Coronary artery (tissue), 2 donors: ENCODE results near the gene JUNB.

Experiments used
- DNase-seq: peaks from one replicate; pipeline ENCODE4 v3.0.0-alpha.2; 2017; ENCODE audit warnings: low spot score
- H3K27ac ChIP-seq, 2 donors: fragments of 200-600 bp; sonication (generic); one replicate each; pipeline ENCODE4 v1.5.1; 2016 to 2019
- H3K4me3 ChIP-seq: fragments of 200-600 bp; sonication (generic); 2 replicates; pipeline ENCODE4 v1.5.1; 2016; ENCODE audit warnings: mild to moderate bottlenecking, moderate library complexity
- TF ChIP-seq, protein P1 (sequence below): fragments of 200-600 bp; sonication (generic); IDR thresholded peaks from one replicate; pipeline ENCODE4 v1.5.1; 2019; ENCODE audit warnings: antibody characterized with exemption

Gene JUNB

GRCh38 chr19:12791345-12792050, at the start of gene JUNB:
JUNB (plus strand) TSS chr19:12791486; CDS start chr19:12791772, 286 bp downstream.
- peak; percentile 99 for DNase-seq
- TF ChIP-seq, protein P1, sequence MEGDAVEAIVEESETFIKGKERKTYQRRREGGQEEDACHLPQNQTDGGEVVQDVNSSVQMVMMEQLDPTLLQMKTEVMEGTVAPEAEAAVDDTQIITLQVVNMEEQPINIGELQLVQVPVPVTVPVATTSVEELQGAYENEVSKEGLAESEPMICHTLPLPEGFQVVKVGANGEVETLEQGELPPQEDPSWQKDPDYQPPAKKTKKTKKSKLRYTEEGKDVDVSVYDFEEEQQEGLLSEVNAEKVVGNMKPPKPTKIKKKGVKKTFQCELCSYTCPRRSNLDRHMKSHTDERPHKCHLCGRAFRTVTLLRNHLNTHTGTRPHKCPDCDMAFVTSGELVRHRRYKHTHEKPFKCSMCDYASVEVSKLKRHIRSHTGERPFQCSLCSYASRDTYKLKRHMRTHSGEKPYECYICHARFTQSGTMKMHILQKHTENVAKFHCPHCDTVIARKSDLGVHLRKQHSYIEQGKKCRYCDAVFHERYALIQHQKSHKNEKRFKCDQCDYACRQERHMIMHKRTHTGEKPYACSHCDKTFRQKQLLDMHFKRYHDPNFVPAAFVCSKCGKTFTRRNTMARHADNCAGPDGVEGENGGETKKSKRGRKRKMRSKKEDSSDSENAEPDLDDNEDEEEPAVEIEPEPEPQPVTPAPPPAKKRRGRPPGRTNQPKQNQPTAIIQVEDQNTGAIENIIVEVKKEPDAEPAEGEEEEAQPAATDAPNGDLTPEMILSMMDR = no peak
- peak within 1 kb of the TSS; percentile 97 for H3K4me3 ChIP-seq
- H3K27ac ChIP-seq = peak within 1 kb of the TSS; percentile 97 to 99

DNA sequence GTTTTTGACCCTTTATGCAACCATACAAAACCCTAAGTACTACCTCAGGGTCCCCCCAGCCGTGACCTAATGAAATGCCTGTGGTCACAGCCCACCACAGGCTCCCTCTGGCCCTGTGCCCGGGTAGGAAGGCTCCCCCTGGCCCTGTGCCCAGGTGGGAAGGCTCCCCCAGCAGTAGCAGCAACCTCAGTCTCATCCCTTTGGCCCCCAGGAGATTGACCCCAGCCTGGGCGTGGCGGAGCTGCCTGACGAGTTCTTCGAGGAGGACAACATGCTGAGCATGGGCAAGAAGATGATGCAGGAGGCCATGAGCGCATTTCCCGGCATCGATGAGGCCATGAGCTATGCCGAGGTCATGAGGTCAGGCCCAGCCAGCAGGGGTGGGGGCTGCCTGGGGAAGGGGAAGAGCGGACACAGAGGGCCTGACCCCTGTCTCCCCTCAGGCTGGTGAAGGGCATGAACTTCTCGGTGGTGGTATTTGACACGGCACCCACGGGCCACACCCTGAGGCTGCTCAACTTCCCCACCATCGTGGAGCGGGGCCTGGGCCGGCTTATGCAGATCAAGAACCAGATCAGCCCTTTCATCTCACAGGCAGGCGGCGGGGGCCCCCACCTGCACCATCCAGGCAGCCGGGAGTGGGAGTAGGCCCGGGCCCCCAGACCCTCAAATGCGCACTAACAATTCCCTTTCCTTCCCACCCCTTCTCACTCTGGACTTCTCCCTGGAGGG, 46.0 kb upstream of the JUNB start:
- Histone ChIP-seq H3K4me3 (no peak overlapping the region), H3K27ac (no peak overlapping the region)
- TF ChIP-seq, protein P1 = no peak
- no peak for DNase-seq

DNA sequence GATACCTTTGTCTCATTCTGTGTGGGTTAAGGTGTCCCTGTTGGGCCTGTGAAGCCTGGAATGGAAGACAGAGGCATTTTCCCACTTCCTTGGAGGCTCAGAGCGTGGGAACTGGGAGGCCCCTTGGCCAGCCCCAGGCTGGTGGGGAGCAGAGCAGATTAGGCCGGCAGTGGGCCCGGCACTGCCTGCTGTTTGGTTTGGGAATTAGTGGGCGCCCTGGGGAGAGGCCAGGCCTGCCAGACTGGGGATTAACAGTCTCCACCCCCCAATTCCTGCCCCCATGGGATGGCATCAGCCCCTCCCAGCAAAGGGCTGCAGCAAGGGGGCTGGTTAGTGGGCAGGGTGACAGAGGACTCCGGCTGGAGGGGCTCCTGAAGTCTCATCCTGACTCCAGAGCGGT, 42.8 kb upstream of the JUNB start:
- no peak overlapping the region for H3K4me3 ChIP-seq
- TF ChIP-seq, protein P1 = no peak
- DNase-seq = no peak
- no peak overlapping the region for H3K27ac ChIP-seq

- Histone ChIP-seq H3K27ac (no peak overlapping the region), H3K4me3 (no peak overlapping the region)
- no peak for DNase-seq
- TF ChIP-seq, protein P1 = no peak
Measured at GRCh38 chr19:12749938-12750521, 41.3 kb upstream of the JUNB start.

- Histone ChIP-seq H3K27ac (no peak overlapping the region), H3K4me3 (no peak overlapping the region)
- DNase-seq = no peak
- TF ChIP-seq, protein P1 = no peak
Measured at GRCh38 chr19:12750851-12751250, 40.4 kb upstream of the JUNB start.

DNA sequence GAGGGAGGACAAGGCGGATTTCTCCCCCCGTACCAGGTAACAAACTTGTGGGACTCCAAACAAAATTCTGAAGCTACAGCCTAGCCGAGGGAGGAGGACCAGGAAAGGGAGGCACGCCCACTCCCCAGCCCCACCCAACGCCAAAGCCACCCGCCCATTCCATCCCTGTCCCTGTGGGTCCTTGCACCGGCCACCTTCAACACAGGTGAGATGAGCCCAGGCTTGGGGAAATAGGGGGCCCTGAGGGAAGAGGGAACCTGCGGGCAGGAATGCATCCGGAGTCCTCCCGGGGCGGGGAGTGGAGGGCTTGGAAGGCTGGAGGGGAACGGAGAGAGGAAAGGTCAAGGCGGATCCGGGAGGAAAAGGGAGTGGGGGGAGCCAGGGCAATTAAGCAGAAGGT, 39.7 kb upstream of the JUNB start, which contains the start of gene BEST2:
Gene BEST2, plus strand, starts transcription at position 157 of the 400 bp plus-strand sequence. CDS start 802 bp downstream, outside the sequence.
- H3K27ac ChIP-seq = no peak within 1 kb of the TSS
- DNase-seq = no peak
- no peak within 1 kb of the TSS for H3K4me3 ChIP-seq
- TF ChIP-seq, protein P1 = no peak
